ENCODE data around the gene MC3R.

MC3R gene

GRCh38 chr20:56247954-56248782 lies at the start of gene MC3R:
MC3R (plus strand) TSS chr20:56248732; CDS start chr20:56248844, 112 bp downstream.
- Histone ChIP-seq H3K27me3 (ENCODE audit: control insufficient read depth, insufficient read depth, low read length) (peaks cover 13% of the 10 kb centered on the region), H3K4me1 (ENCODE audit: control insufficient read depth, insufficient read depth, low read length) (no peaks in the 10 kb centered on the region), H3K9me3 (ENCODE audit: control insufficient read depth, insufficient read depth, low read length) (peaks cover 69% of the 10 kb centered on the region), H3K27ac (ENCODE audit: low read depth, low read length) (no peak within 1 kb of the TSS), H3K36me3 (ENCODE audit: control insufficient read depth, insufficient read depth, low read length) (no peaks in the 10 kb centered on the region), H3K4me3 (ENCODE audit: low read depth, low read length) (no peak within 1 kb of the TSS), H3K9ac (ENCODE audit: low read depth, low read length) (no peak within 1 kb of the TSS)

GRCh38 chr20:56200456-56200855 lies 48.1 kb upstream of the MC3R start:
- H3K9me3 ChIP-seq (ENCODE audit: control insufficient read depth, insufficient read depth, low read length): peaks cover 93% of the 10 kb centered on the region
- H3K36me3 ChIP-seq (ENCODE audit: control insufficient read depth, insufficient read depth, low read length): no peaks in the 10 kb centered on the region
- no peak overlapping the region for H3K27ac ChIP-seq (ENCODE audit: low read depth, low read length)
- no peak overlapping the region for H3K9ac ChIP-seq (ENCODE audit: low read depth, low read length)
- no peaks in the 10 kb centered on the region for H3K4me1 ChIP-seq (ENCODE audit: control insufficient read depth, insufficient read depth, low read length)
- H3K4me3 ChIP-seq (ENCODE audit: low read depth, low read length): no peak overlapping the region
- no peaks in the 10 kb centered on the region for H3K27me3 ChIP-seq (ENCODE audit: control insufficient read depth, insufficient read depth, low read length)

- peaks cover 98% of the 10 kb centered on the region for H3K9me3 ChIP-seq (ENCODE audit: control insufficient read depth, insufficient read depth, low read length)
- H3K36me3 ChIP-seq (ENCODE audit: control insufficient read depth, insufficient read depth, low read length): no peaks in the 10 kb centered on the region
- no peak overlapping the region for H3K27ac ChIP-seq (ENCODE audit: low read depth, low read length)
- H3K9ac ChIP-seq (ENCODE audit: low read depth, low read length): no peak overlapping the region
- no peak overlapping the region for H3K4me3 ChIP-seq (ENCODE audit: low read depth, low read length)
- no peaks in the 10 kb centered on the region for H3K4me1 ChIP-seq (ENCODE audit: control insufficient read depth, insufficient read depth, low read length)
- H3K27me3 ChIP-seq (ENCODE audit: control insufficient read depth, insufficient read depth, low read length): no peaks in the 10 kb centered on the region
Observed at GRCh38 chr20:56202493-56203077, 45.9 kb upstream of the MC3R start.

GRCh38 chr20:56204206-56204605 lies 44.3 kb upstream of the MC3R start:
- no peak overlapping the region for H3K27ac ChIP-seq (ENCODE audit: low read depth, low read length)
- H3K27me3 ChIP-seq (ENCODE audit: control insufficient read depth, insufficient read depth, low read length): no peaks in the 10 kb centered on the region
- H3K9me3 ChIP-seq (ENCODE audit: control insufficient read depth, insufficient read depth, low read length): peaks cover 98% of the 10 kb centered on the region
- no peaks in the 10 kb centered on the region for H3K4me1 ChIP-seq (ENCODE audit: control insufficient read depth, insufficient read depth, low read length)
- no peaks in the 10 kb centered on the region for H3K36me3 ChIP-seq (ENCODE audit: control insufficient read depth, insufficient read depth, low read length)
- H3K9ac ChIP-seq (ENCODE audit: low read depth, low read length): no peak overlapping the region
- no peak overlapping the region for H3K4me3 ChIP-seq (ENCODE audit: low read depth, low read length)

GRCh38 chr20:56205346-56205745 lies 43.2 kb upstream of the MC3R start:
- Histone ChIP-seq H3K4me1 (ENCODE audit: control insufficient read depth, insufficient read depth, low read length) (no peaks in the 10 kb centered on the region), H3K36me3 (ENCODE audit: control insufficient read depth, insufficient read depth, low read length) (no peaks in the 10 kb centered on the region), H3K27me3 (ENCODE audit: control insufficient read depth, insufficient read depth, low read length) (no peaks in the 10 kb centered on the region), H3K4me3 (ENCODE audit: low read depth, low read length) (no peak overlapping the region), H3K9ac (ENCODE audit: low read depth, low read length) (no peak overlapping the region), H3K27ac (ENCODE audit: low read depth, low read length) (no peak overlapping the region), H3K9me3 (ENCODE audit: control insufficient read depth, insufficient read depth, low read length) (peaks cover 97% of the 10 kb centered on the region)

- Histone ChIP-seq H3K4me1 (ENCODE audit: control insufficient read depth, insufficient read depth, low read length) (no peaks in the 10 kb centered on the region), H3K9me3 (ENCODE audit: control insufficient read depth, insufficient read depth, low read length) (peaks cover 88% of the 10 kb centered on the region), H3K9ac (ENCODE audit: low read depth, low read length) (no peak overlapping the region), H3K4me3 (ENCODE audit: low read depth, low read length) (no peak overlapping the region), H3K27ac (ENCODE audit: low read depth, low read length) (no peak overlapping the region), H3K27me3 (ENCODE audit: control insufficient read depth, insufficient read depth, low read length) (no peaks in the 10 kb centered on the region), H3K36me3 (ENCODE audit: control insufficient read depth, insufficient read depth, low read length) (no peaks in the 10 kb centered on the region)
Observed at GRCh38 chr20:56207656-56208055, 40.9 kb upstream of the MC3R start.

GRCh38 chr20:56208121-56208520 lies 40.4 kb upstream of the MC3R start:
- no peak overlapping the region for H3K4me3 ChIP-seq (ENCODE audit: low read depth, low read length)
- no peak overlapping the region for H3K9ac ChIP-seq (ENCODE audit: low read depth, low read length)
- H3K36me3 ChIP-seq (ENCODE audit: control insufficient read depth, insufficient read depth, low read length): no peaks in the 10 kb centered on the region
- no peak overlapping the region for H3K27ac ChIP-seq (ENCODE audit: low read depth, low read length)
- no peaks in the 10 kb centered on the region for H3K4me1 ChIP-seq (ENCODE audit: control insufficient read depth, insufficient read depth, low read length)
- H3K27me3 ChIP-seq (ENCODE audit: control insufficient read depth, insufficient read depth, low read length): no peaks in the 10 kb centered on the region
- H3K9me3 ChIP-seq (ENCODE audit: control insufficient read depth, insufficient read depth, low read length): peaks cover 85% of the 10 kb centered on the region

GRCh38 chr20:56211051-56211450 lies 37.5 kb upstream of the MC3R start:
- Histone ChIP-seq H3K9me3 (ENCODE audit: control insufficient read depth, insufficient read depth, low read length) (peaks cover 85% of the 10 kb centered on the region), H3K4me1 (ENCODE audit: control insufficient read depth, insufficient read depth, low read length) (no peaks in the 10 kb centered on the region), H3K27ac (ENCODE audit: low read depth, low read length) (no peak overlapping the region), H3K27me3 (ENCODE audit: control insufficient read depth, insufficient read depth, low read length) (no peaks in the 10 kb centered on the region), H3K9ac (ENCODE audit: low read depth, low read length) (no peak overlapping the region), H3K36me3 (ENCODE audit: control insufficient read depth, insufficient read depth, low read length) (no peaks in the 10 kb centered on the region), H3K4me3 (ENCODE audit: low read depth, low read length) (no peak overlapping the region)

- Histone ChIP-seq H3K4me1 (ENCODE audit: control insufficient read depth, insufficient read depth, low read length) (no peaks in the 10 kb centered on the region), H3K9ac (ENCODE audit: low read depth, low read length) (no peak overlapping the region), H3K9me3 (ENCODE audit: control insufficient read depth, insufficient read depth, low read length) (peaks cover 83% of the 10 kb centered on the region), H3K27ac (ENCODE audit: low read depth, low read length) (no peak overlapping the region), H3K4me3 (ENCODE audit: low read depth, low read length) (no peak overlapping the region), H3K27me3 (ENCODE audit: control insufficient read depth, insufficient read depth, low read length) (no peaks in the 10 kb centered on the region), H3K36me3 (ENCODE audit: control insufficient read depth, insufficient read depth, low read length) (no peaks in the 10 kb centered on the region)
Observed at GRCh38 chr20:56212091-56212490, 36.4 kb upstream of the MC3R start.

GRCh38 chr20:56213321-56213720 lies 35.2 kb upstream of the MC3R start:
- no peak overlapping the region for H3K27ac ChIP-seq (ENCODE audit: low read depth, low read length)
- H3K9me3 ChIP-seq (ENCODE audit: control insufficient read depth, insufficient read depth, low read length): peaks cover 83% of the 10 kb centered on the region
- no peak overlapping the region for H3K4me3 ChIP-seq (ENCODE audit: low read depth, low read length)
- H3K36me3 ChIP-seq (ENCODE audit: control insufficient read depth, insufficient read depth, low read length): no peaks in the 10 kb centered on the region
- no peaks in the 10 kb centered on the region for H3K27me3 ChIP-seq (ENCODE audit: control insufficient read depth, insufficient read depth, low read length)
- no peak overlapping the region for H3K9ac ChIP-seq (ENCODE audit: low read depth, low read length)
- H3K4me1 ChIP-seq (ENCODE audit: control insufficient read depth, insufficient read depth, low read length): no peaks in the 10 kb centered on the region

- peaks cover 84% of the 10 kb centered on the region for H3K9me3 ChIP-seq (ENCODE audit: control insufficient read depth, insufficient read depth, low read length)
Observed at GRCh38 chr20:56215115-56215514, 33.4 kb upstream of the MC3R start.

More at GRCh38 chr20:56215115-56215514, 33.4 kb upstream of the MC3R start:
- no peak overlapping the region for H3K4me3 ChIP-seq (ENCODE audit: low read depth, low read length)
- no peaks in the 10 kb centered on the region for H3K4me1 ChIP-seq (ENCODE audit: control insufficient read depth, insufficient read depth, low read length)
- no peaks in the 10 kb centered on the region for H3K36me3 ChIP-seq (ENCODE audit: control insufficient read depth, insufficient read depth, low read length)
- H3K27me3 ChIP-seq (ENCODE audit: control insufficient read depth, insufficient read depth, low read length): no peaks in the 10 kb centered on the region
- H3K27ac ChIP-seq (ENCODE audit: low read depth, low read length): no peak overlapping the region
- H3K9ac ChIP-seq (ENCODE audit: low read depth, low read length): no peak overlapping the region

Data from HUES48 (cell line).